Neuronal stem cell (in vitro differentiated cells): ENCODE data around the gene POC1A.

ENCODE experiments used
- DNase-seq: peaks from one replicate; pipeline ENCODE4 v3.0.0-alpha.2; 2013; ENCODE audit warnings: low spot score
- H2AFZ ChIP-seq: one replicate; pipeline ENCODE4 v1.6.1; 2013; ENCODE audit warnings: mild to moderate bottlenecking, low read length, inconsistent platforms
- H2AK5ac ChIP-seq: 2 replicates; pipeline ENCODE4 v1.6.1; 2013; ENCODE audit warnings: low read depth, mild to moderate bottlenecking, inconsistent platforms, low read length, moderate library complexity, mixed read lengths
- H2BK120ac ChIP-seq: 2 replicates; pipeline ENCODE4 v1.6.1; 2013; ENCODE audit warnings: low read depth, mild to moderate bottlenecking, inconsistent platforms, low read length, moderate library complexity, mixed read lengths
- H2BK12ac ChIP-seq: one replicate; pipeline ENCODE4 v1.6.1; 2013; ENCODE audit warnings: low read length, inconsistent platforms
- H2BK15ac ChIP-seq: 2 replicates; pipeline ENCODE4 v1.6.1; 2013; ENCODE audit warnings: mild to moderate bottlenecking, low read length, inconsistent platforms, mixed read lengths
- H2BK5ac ChIP-seq: one replicate; pipeline ENCODE4 v1.6.1; 2013; ENCODE audit warnings: inconsistent platforms, mild to moderate bottlenecking, low read length, moderate library complexity
- H3K14ac ChIP-seq: one replicate; pipeline ENCODE4 v1.6.1; 2013; ENCODE audit warnings: low read length, inconsistent platforms
- H3K18ac ChIP-seq: 2 replicates; pipeline ENCODE4 v1.6.1; 2013; ENCODE audit warnings: low read length, inconsistent platforms
- H3K23ac ChIP-seq: 2 replicates; pipeline ENCODE4 v1.6.1; 2013; ENCODE audit warnings: low read depth, mild to moderate bottlenecking, mixed read lengths, low read length, inconsistent platforms; ENCODE audit not compliant: poor library complexity
- H3K27ac ChIP-seq: replicated peaks from 3 replicates; pipeline ENCODE4 v1.5.1; 2013; ENCODE audit warnings: low read length, inconsistent platforms
- H3K27me3 ChIP-seq, 3 experiments: 2 replicates each; pipeline ENCODE4 v1.6.1; 2013; ENCODE audit warnings: low read length in 3 of 3, mild to moderate bottlenecking in 2 of 3, inconsistent platforms in 1 of 3, low read depth in 1 of 3, mixed read lengths in 1 of 3, moderate library complexity in 1 of 3; ENCODE audit not compliant: control insufficient read depth in 3 of 3, insufficient read depth in 3 of 3
- H3K36me3 ChIP-seq, 2 donors: replicated peaks in 1 of 2; 2 replicates each; pipeline ENCODE4 v1.6.1; 2013; ENCODE audit warnings: low read length in 2 of 2; ENCODE audit not compliant: control insufficient read depth in 2 of 2, insufficient read depth in 2 of 2
- H3K4ac ChIP-seq: 2 replicates; pipeline ENCODE4 v1.6.1; 2013; ENCODE audit warnings: inconsistent platforms, mild to moderate bottlenecking, low read length, moderate library complexity
- H3K4me1 ChIP-seq, 2 donors: 1 replicate in 1 of 2; 2 replicates in 1 of 2; pipeline ENCODE4 v1.6.1; 2013; ENCODE audit warnings: low read length in 2 of 2, low read depth in 1 of 2; ENCODE audit not compliant: control insufficient read depth in 2 of 2, insufficient read depth in 1 of 2
- H3K4me2 ChIP-seq: one replicate; pipeline ENCODE4 v1.6.1; 2013; ENCODE audit warnings: mild to moderate bottlenecking, low read length, inconsistent platforms; ENCODE audit not compliant: insufficient read depth, poor library complexity, severe bottlenecking
- H3K4me3 ChIP-seq, 2 donors: 2 replicates each; pipeline ENCODE4 v1.5.1; 2013; ENCODE audit warnings: low read length in 2 of 2, mild to moderate bottlenecking in 2 of 2, inconsistent platforms in 1 of 2, moderate library complexity in 1 of 2
- H3K79me1 ChIP-seq: one replicate; pipeline ENCODE4 v1.6.1; 2013; ENCODE audit warnings: low read depth, mild to moderate bottlenecking, inconsistent platforms, low read length, moderate library complexity
- H3K9ac ChIP-seq: one replicate; pipeline ENCODE4 v1.6.1; 2013; ENCODE audit warnings: mild to moderate bottlenecking, low read depth, low read length, inconsistent platforms; ENCODE audit not compliant: poor library complexity
- H3K9me3 ChIP-seq, 2 donors: replicated peaks in 1 of 2; 2 replicates each; pipeline versions ENCODE3 to v1.6.1; 2013; ENCODE audit warnings: low read length in 2 of 2, mild to moderate bottlenecking in 2 of 2, inconsistent platforms in 1 of 2, low read depth in 1 of 2, mixed read lengths in 1 of 2, moderate library complexity in 1 of 2; ENCODE audit not compliant: control insufficient read depth in 2 of 2, insufficient read depth in 1 of 2
- H4K8ac ChIP-seq: one replicate; pipeline ENCODE4 v1.6.1; 2013; ENCODE audit warnings: low read depth, mild to moderate bottlenecking, inconsistent platforms, low read length, moderate library complexity
- H4K91ac ChIP-seq: one replicate; pipeline ENCODE4 v1.6.1; 2013; ENCODE audit warnings: low read length, low read depth, mild to moderate bottlenecking, inconsistent platforms; ENCODE audit not compliant: poor library complexity
- WGBS, 2 donors: extraction: QIAGEN DNeasy Blood & Tissue Kit; methylation state at CpG; one replicate each; pipeline ENCODE4 v1.1.7; 2013; ENCODE audit warnings: missing lambda C conversion rate in 2 of 2, mixed read lengths in 1 of 2; ENCODE audit not compliant: insufficient read length in 2 of 2, insufficient replicate concordance in 1 of 2; ENCODE audit errors: extremely low coverage in 2 of 2; 5-methylcytosine and 5-hydroxymethylcytosine counted together

POC1A gene

GRCh38 chr3:52184690-52185089, 30.5 kb upstream of the POC1A start:
- Histone ChIP-seq H2AFZ (no peak overlapping the region), H4K91ac (no peak overlapping the region), H2BK5ac (no peak overlapping the region), H2BK120ac (no peak overlapping the region), H3K4me2 (no peak overlapping the region), H3K4me1 (no peaks in the 10 kb centered on the region), H3K36me3 (no peaks in the 10 kb centered on the region), H2AK5ac (no peak overlapping the region), H2BK15ac (no peak overlapping the region), H3K27me3 (peaks cover 0 to 8% (median 0%) of the 10 kb centered on the region in 3 experiments), H3K9me3 (no peaks in the 10 kb centered on the region), H3K27ac (no peak overlapping the region), H3K18ac (no peak overlapping the region), H3K4me3 (no peak overlapping the region), H3K14ac (no peak overlapping the region), H4K8ac (no peak overlapping the region), H2BK12ac (no peak overlapping the region), H3K79me1 (no peaks in the 10 kb centered on the region), H3K23ac (no peak overlapping the region), H3K9ac (no peak overlapping the region), H3K4ac (no peak overlapping the region)
- WGBS, 2 donors, result no CpG with 5 or more reads among the region's 8 CpGs
- DNase-seq, result no peak

- Histone ChIP-seq H3K4me1 (no peaks in the 10 kb centered on the region), H3K27me3 (peaks cover 0 to 10% (median 0%) of the 10 kb centered on the region in 3 experiments), H3K18ac (no peak overlapping the region), H4K8ac (no peak overlapping the region), H2AK5ac (no peak overlapping the region), H3K9ac (no peak overlapping the region), H3K14ac (no peak overlapping the region), H3K27ac (no peak overlapping the region), H2BK120ac (no peak overlapping the region), H3K23ac (no peak overlapping the region), H3K36me3 (no peaks in the 10 kb centered on the region), H4K91ac (no peak overlapping the region), H2BK15ac (no peak overlapping the region), H2BK5ac (no peak overlapping the region), H3K4ac (no peak overlapping the region), H2AFZ (no peak overlapping the region), H2BK12ac (no peak overlapping the region), H3K4me2 (no peak overlapping the region), H3K4me3 (no peak overlapping the region), H3K9me3 (no peaks in the 10 kb centered on the region), H3K79me1 (no peaks in the 10 kb centered on the region)
- DNase-seq, result no peak
- no CpG with 5 or more reads among the region's 7 CpGs for WGBS, 2 donors
Observed at GRCh38 chr3:52183786-52184445, 29.7 kb upstream of the POC1A start.

GRCh38 chr3:52182691-52183090, 28.5 kb upstream of the POC1A start:
- WGBS, 2 donors, result no CpG with 5 or more reads among the region's 4 CpGs
- Histone ChIP-seq H2AFZ (no peak overlapping the region), H2BK15ac (no peak overlapping the region), H2BK5ac (no peak overlapping the region), H3K4me2 (no peak overlapping the region), H2BK120ac (no peak overlapping the region), H3K79me1 (no peaks in the 10 kb centered on the region), H3K23ac (no peak overlapping the region), H3K4me3 (no peak overlapping the region), H3K14ac (no peak overlapping the region), H3K27me3 (peaks cover 0 to 11% (median 0%) of the 10 kb centered on the region in 3 experiments), H3K9ac (peak overlapping the region; percentile 3), H3K36me3 (no peaks in the 10 kb centered on the region), H3K4me1 (no peaks in the 10 kb centered on the region), H4K91ac (no peak overlapping the region), H2AK5ac (no peak overlapping the region), H4K8ac (no peak overlapping the region), H3K27ac (no peak overlapping the region), H3K18ac (no peak overlapping the region), H3K4ac (no peak overlapping the region), H3K9me3 (no peaks in the 10 kb centered on the region), H2BK12ac (no peak overlapping the region)
- DNase-seq, result no peak

GRCh38 chr3:52182196-52182595, 28.0 kb upstream of the POC1A start:
- no peak for DNase-seq
- no CpG with 5 or more reads among the region's 5 CpGs for WGBS, 2 donors
- Histone ChIP-seq H3K27me3 (peaks cover 0 to 16% (median 0%) of the 10 kb centered on the region in 3 experiments), H3K9me3 (no peaks in the 10 kb centered on the region), H3K4me2 (no peak overlapping the region), H3K14ac (no peak overlapping the region), H3K18ac (no peak overlapping the region), H3K79me1 (no peaks in the 10 kb centered on the region), H4K8ac (no peak overlapping the region), H4K91ac (no peak overlapping the region), H3K4ac (no peak overlapping the region), H2BK15ac (no peak overlapping the region), H3K27ac (no peak overlapping the region), H2BK120ac (no peak overlapping the region), H3K4me1 (no peaks in the 10 kb centered on the region), H2BK5ac (no peak overlapping the region), H3K23ac (no peak overlapping the region), H2BK12ac (no peak overlapping the region), H3K36me3 (no peaks in the 10 kb centered on the region), H3K9ac (no peak overlapping the region), H2AFZ (no peak overlapping the region), H3K4me3 (no peak overlapping the region), H2AK5ac (no peak overlapping the region)
